ENCODE results near the gene GSTM4. TPM values are rescaled to one million over a fixed set of nuclear protein-coding genes. Genes with fewer than 3 reads are reported as not detected.

Gene GSTM4
- polyA plus RNA-seq, 4 donors, result 81.9 to 316 (median 206) TPM

- no peaks in the 10 kb centered on the region for H3K27me3 ChIP-seq (ENCODE audit: control insufficient read depth in 3 of 3, insufficient read depth in 3 of 3, low read length in 3 of 3)
- no peaks in the 10 kb centered on the region for H3K9me3 ChIP-seq (ENCODE audit: control insufficient read depth in 2 of 2, insufficient read depth in 1 of 2, low read depth in 1 of 2, low read length in 1 of 2)
- H3K27ac ChIP-seq (ENCODE audit: low read depth in 1 of 3, low read length in 2 of 3), result no peak overlapping the region
- H3K36me3 ChIP-seq (ENCODE audit: control insufficient read depth in 3 of 3, insufficient read depth in 2 of 3, low read depth in 1 of 3, low read length in 3 of 3), result no peaks in the 10 kb centered on the region
- no peak for DNase-seq
- FAIRE-seq, result no peak
- peaks cover 0 to 33% (median 0%) of the 10 kb centered on the region in 3 donors for H3K4me1 ChIP-seq (ENCODE audit: control insufficient read depth in 3 of 3, insufficient read depth in 2 of 3, low read depth in 1 of 3, low read length in 2 of 3)
- no peak overlapping the region for H3K4me3 ChIP-seq (ENCODE audit: low read depth in 1 of 3, low read length in 3 of 3)
- WGBS, 3 donors, result 89 to 95% (median 94%) methylated on average over 3 of the region's 3 CpGs
These were observed 5.3 kb upstream of the GSTM4 start for GRCh38 chr1:109650609-109651008.

- peak; percentile 46 to 94 for DNase-seq
- Histone ChIP-seq H3K4me1 (ENCODE audit: control insufficient read depth in 3 of 3, insufficient read depth in 2 of 3, low read depth in 1 of 3, low read length in 2 of 3) (peaks cover 0 to 35% (median 0%) of the 10 kb centered on the region in 3 donors), H3K4me3 (ENCODE audit: low read depth in 1 of 3, low read length in 3 of 3) (no peak overlapping the region), H3K36me3 (ENCODE audit: control insufficient read depth in 3 of 3, insufficient read depth in 2 of 3, low read depth in 1 of 3, low read length in 3 of 3) (peaks cover 0 to 3% (median 0%) of the 10 kb centered on the region in 3 donors), H3K9me3 (ENCODE audit: control insufficient read depth in 2 of 2, insufficient read depth in 1 of 2, low read depth in 1 of 2, low read length in 1 of 2) (no peaks in the 10 kb centered on the region), H3K27me3 (ENCODE audit: control insufficient read depth in 3 of 3, insufficient read depth in 3 of 3, low read length in 3 of 3) (no peaks in the 10 kb centered on the region), H3K27ac (ENCODE audit: low read depth in 1 of 3, low read length in 2 of 3) (peak overlapping the region in 1 of 3 donors; percentile 73)
- WGBS, 3 donors, result 25 to 45% (median 35%) methylated on average over 2 of the region's 2 CpGs
- no peak for FAIRE-seq
These were observed 3.5 kb upstream of the GSTM4 start for GRCh38 chr1:109652402-109652801.

- DNase-seq, result peak; percentile 36 to 80
- Histone ChIP-seq H3K4me1 (ENCODE audit: control insufficient read depth in 3 of 3, insufficient read depth in 2 of 3, low read depth in 1 of 3, low read length in 2 of 3) (peaks cover 0 to 39% (median 0%) of the 10 kb centered on the region in 3 donors), H3K27ac (ENCODE audit: low read depth in 1 of 3, low read length in 2 of 3) (peak overlapping the region; percentile 2 to 61 (median 48)), H3K9me3 (ENCODE audit: control insufficient read depth in 2 of 2, insufficient read depth in 1 of 2, low read depth in 1 of 2, low read length in 1 of 2) (no peaks in the 10 kb centered on the region), H3K36me3 (ENCODE audit: control insufficient read depth in 3 of 3, insufficient read depth in 2 of 3, low read depth in 1 of 3, low read length in 3 of 3) (peaks cover 0 to 11% (median 0%) of the 10 kb centered on the region in 3 donors), H3K4me3 (ENCODE audit: low read depth in 1 of 3, low read length in 3 of 3) (no peak overlapping the region), H3K27me3 (ENCODE audit: control insufficient read depth in 3 of 3, insufficient read depth in 3 of 3, low read length in 3 of 3) (no peaks in the 10 kb centered on the region)
- 20 to 49% (median 27%) methylated on average over 2 of the region's 2 CpGs for WGBS, 3 donors
- no peak for FAIRE-seq
These were observed 2.6 kb upstream of the GSTM4 start for GRCh38 chr1:109653306-109653705.

- no peaks in the 10 kb centered on the region for H3K27me3 ChIP-seq (ENCODE audit: control insufficient read depth in 3 of 3, insufficient read depth in 3 of 3, low read length in 3 of 3)
- DNase-seq (no peak), FAIRE-seq (no peak)
- H3K4me1 ChIP-seq (ENCODE audit: control insufficient read depth in 3 of 3, insufficient read depth in 2 of 3, low read depth in 1 of 3, low read length in 2 of 3), result peaks cover 0 to 49% (median 1%) of the 10 kb centered on the region in 3 donors
- H3K36me3 ChIP-seq (ENCODE audit: control insufficient read depth in 3 of 3, insufficient read depth in 2 of 3, low read depth in 1 of 3, low read length in 3 of 3), result peaks cover 0 to 21% (median 5%) of the 10 kb centered on the region in 3 donors
- no peak overlapping the region for H3K4me3 ChIP-seq (ENCODE audit: low read depth in 1 of 3, low read length in 3 of 3)
- no peaks in the 10 kb centered on the region for H3K9me3 ChIP-seq (ENCODE audit: control insufficient read depth in 2 of 2, insufficient read depth in 1 of 2, low read depth in 1 of 2, low read length in 1 of 2)
- H3K27ac ChIP-seq (ENCODE audit: low read depth in 1 of 3, low read length in 2 of 3), result no peak overlapping the region
- WGBS, 3 donors, result 88 to 91% (median 90%) methylated on average over 12 of the region's 12 CpGs
These were observed 1.4 kb upstream of the GSTM4 start for GRCh38 chr1:109654519-109654918.

- 74 to 93% (median 80%) methylated on average over 4 of the region's 4 CpGs for WGBS, 3 donors
- Histone ChIP-seq H3K27me3 (ENCODE audit: control insufficient read depth in 3 of 3, insufficient read depth in 3 of 3, low read length in 3 of 3) (no peaks in the 10 kb centered on the region), H3K36me3 (ENCODE audit: control insufficient read depth in 3 of 3, insufficient read depth in 2 of 3, low read depth in 1 of 3, low read length in 3 of 3) (peaks cover 4 to 43% (median 7%) of the 10 kb centered on the region in 3 donors), H3K4me1 (ENCODE audit: control insufficient read depth in 3 of 3, insufficient read depth in 2 of 3, low read depth in 1 of 3, low read length in 2 of 3) (peaks cover 0 to 41% (median 1%) of the 10 kb centered on the region in 3 donors), H3K9me3 (ENCODE audit: control insufficient read depth in 2 of 2, insufficient read depth in 1 of 2, low read depth in 1 of 2, low read length in 1 of 2) (no peaks in the 10 kb centered on the region), H3K4me3 (ENCODE audit: low read depth in 1 of 3, low read length in 3 of 3) (peak overlapping the region in 1 of 3 donors; percentile 29), H3K27ac (ENCODE audit: low read depth in 1 of 3, low read length in 2 of 3) (no peak overlapping the region)
- DNase-seq (no peak), FAIRE-seq (no peak)
These were observed 1.5 kb downstream of the GSTM4 start for GRCh38 chr1:109657395-109657794.

GRCh38 chr1:109657970-109658369 is 2.1 kb downstream of the GSTM4 start:
- Histone ChIP-seq H3K4me1 (ENCODE audit: control insufficient read depth in 3 of 3, insufficient read depth in 2 of 3, low read depth in 1 of 3, low read length in 2 of 3) (peaks cover 0 to 37% (median 1%) of the 10 kb centered on the region in 3 donors), H3K27me3 (ENCODE audit: control insufficient read depth in 3 of 3, insufficient read depth in 3 of 3, low read length in 3 of 3) (no peaks in the 10 kb centered on the region), H3K9me3 (ENCODE audit: control insufficient read depth in 2 of 2, insufficient read depth in 1 of 2, low read depth in 1 of 2, low read length in 1 of 2) (no peaks in the 10 kb centered on the region), H3K36me3 (ENCODE audit: control insufficient read depth in 3 of 3, insufficient read depth in 2 of 3, low read depth in 1 of 3, low read length in 3 of 3) (peaks cover 4 to 43% (median 7%) of the 10 kb centered on the region in 3 donors), H3K4me3 (ENCODE audit: low read depth in 1 of 3, low read length in 3 of 3) (peak overlapping the region in 1 of 3 donors; percentile 29), H3K27ac (ENCODE audit: low read depth in 1 of 3, low read length in 2 of 3) (no peak overlapping the region)
- WGBS, 3 donors, result 61 to 74% (median 73%) methylated on average over 7 of the region's 7 CpGs
- DNase-seq, result no peak
- no peak for FAIRE-seq

- Histone ChIP-seq H3K4me3 (ENCODE audit: low read depth in 1 of 3, low read length in 3 of 3) (no peak overlapping the region), H3K9me3 (ENCODE audit: control insufficient read depth in 2 of 2, insufficient read depth in 1 of 2, low read depth in 1 of 2, low read length in 1 of 2) (no peaks in the 10 kb centered on the region), H3K36me3 (ENCODE audit: control insufficient read depth in 3 of 3, insufficient read depth in 2 of 3, low read depth in 1 of 3, low read length in 3 of 3) (peaks cover 4 to 43% (median 7%) of the 10 kb centered on the region in 3 donors), H3K4me1 (ENCODE audit: control insufficient read depth in 3 of 3, insufficient read depth in 2 of 3, low read depth in 1 of 3, low read length in 2 of 3) (peaks cover 0 to 31% (median 1%) of the 10 kb centered on the region in 3 donors), H3K27ac (ENCODE audit: low read depth in 1 of 3, low read length in 2 of 3) (no peak overlapping the region), H3K27me3 (ENCODE audit: control insufficient read depth in 3 of 3, insufficient read depth in 3 of 3, low read length in 3 of 3) (no peaks in the 10 kb centered on the region)
- no peak for FAIRE-seq
- no peak for DNase-seq
- 36 to 41% (median 37%) methylated on average over 3 of the region's 3 CpGs for WGBS, 3 donors
These were observed 2.7 kb downstream of the GSTM4 start for GRCh38 chr1:109658533-109659042.

- 29 to 59% (median 30%) methylated on average over 2 of the region's 2 CpGs for WGBS, 3 donors
- H3K9me3 ChIP-seq (ENCODE audit: control insufficient read depth in 2 of 2, insufficient read depth in 1 of 2, low read depth in 1 of 2, low read length in 1 of 2), result no peaks in the 10 kb centered on the region
- no peak overlapping the region for H3K27ac ChIP-seq (ENCODE audit: low read depth in 1 of 3, low read length in 2 of 3)
- peaks cover 4 to 43% (median 7%) of the 10 kb centered on the region in 3 donors for H3K36me3 ChIP-seq (ENCODE audit: control insufficient read depth in 3 of 3, insufficient read depth in 2 of 3, low read depth in 1 of 3, low read length in 3 of 3)
- H3K27me3 ChIP-seq (ENCODE audit: control insufficient read depth in 3 of 3, insufficient read depth in 3 of 3, low read length in 3 of 3), result no peaks in the 10 kb centered on the region
- H3K4me1 ChIP-seq (ENCODE audit: control insufficient read depth in 3 of 3, insufficient read depth in 2 of 3, low read depth in 1 of 3, low read length in 2 of 3), result peaks cover 0 to 31% (median 1%) of the 10 kb centered on the region in 3 donors
- H3K4me3 ChIP-seq (ENCODE audit: low read depth in 1 of 3, low read length in 3 of 3), result no peak overlapping the region
- FAIRE-seq (no peak), DNase-seq (peak; percentile 46 to 47)
These were observed 3.2 kb downstream of the GSTM4 start for GRCh38 chr1:109659145-109659544.
